Fibroblast of villous mesenchyme (primary cell): ENCODE measurements around the gene MGA. TPM values are rescaled to one million over a fixed set of nuclear protein-coding genes. Genes with fewer than 3 reads are reported as not detected.

Source experiments
- DNase-seq: peaks from one replicate; pipeline ENCODE4 v3.0.0-alpha.2; 2010; ENCODE audit warnings: low read depth
- H3K4me3 ChIP-seq: 2 replicates; pipeline ENCODE4 v1.5.1; 2011; ENCODE audit warnings: low read depth, mild to moderate bottlenecking, low read length
- total RNA-seq: library from RNA; depleted of rRNA; stranded (reverse); fragments of >200 nt; gene quantifications from 2 replicates; pipeline ENCODE4 v1.2.3, GENCODE V29; 2012
- TF ChIP-seq, protein P1 (sequence below): IDR thresholded peaks from 2 replicates; pipeline ENCODE4 v1.5.1; 2012; ENCODE audit warnings: low read depth, mild to moderate bottlenecking, low read length; ENCODE audit not compliant: insufficient read depth

Gene MGA
- total RNA-seq, 1 donor: 41.5 TPM

DNA sequence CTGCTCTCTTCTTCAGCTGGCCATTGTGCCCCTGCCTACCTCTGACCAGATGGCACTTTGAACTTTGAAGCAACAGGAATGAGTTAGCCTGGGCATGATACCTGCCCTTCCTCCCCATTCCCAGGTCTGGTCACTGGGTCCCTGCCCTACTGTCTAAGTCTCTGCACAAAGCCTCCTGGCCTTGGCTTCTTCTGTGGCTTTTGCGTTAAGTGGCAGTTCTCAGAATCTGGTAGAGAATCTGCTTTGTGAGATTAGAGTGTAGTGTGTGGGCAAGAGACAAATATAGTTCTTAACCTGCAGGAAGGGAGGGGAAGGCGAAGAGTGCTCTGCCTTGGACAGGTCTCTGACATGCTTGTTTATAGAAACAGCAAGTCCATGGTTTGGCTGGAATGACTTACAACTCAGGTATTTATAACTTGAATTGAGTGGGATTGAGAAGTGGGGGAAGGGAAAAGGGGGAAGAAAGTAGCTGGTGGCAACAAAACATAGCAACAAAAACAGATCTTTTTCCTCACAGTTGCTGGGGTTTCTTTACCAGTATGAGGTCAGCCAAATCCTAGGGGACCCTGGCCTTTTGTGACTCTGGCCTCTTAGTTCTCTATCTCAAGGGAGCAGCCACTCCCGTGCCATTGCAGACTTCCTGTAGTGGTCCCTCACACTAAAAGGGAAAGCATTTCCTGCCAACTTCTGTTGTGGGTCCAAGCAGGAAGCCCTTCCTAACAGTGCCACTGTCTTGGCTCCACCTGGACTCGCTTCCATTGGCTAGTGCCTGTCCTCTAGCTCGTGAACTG lies 130.7 kb downstream of the MGA start:
- H3K4me3 ChIP-seq: no peak overlapping the region
- TF ChIP-seq, protein P1, sequence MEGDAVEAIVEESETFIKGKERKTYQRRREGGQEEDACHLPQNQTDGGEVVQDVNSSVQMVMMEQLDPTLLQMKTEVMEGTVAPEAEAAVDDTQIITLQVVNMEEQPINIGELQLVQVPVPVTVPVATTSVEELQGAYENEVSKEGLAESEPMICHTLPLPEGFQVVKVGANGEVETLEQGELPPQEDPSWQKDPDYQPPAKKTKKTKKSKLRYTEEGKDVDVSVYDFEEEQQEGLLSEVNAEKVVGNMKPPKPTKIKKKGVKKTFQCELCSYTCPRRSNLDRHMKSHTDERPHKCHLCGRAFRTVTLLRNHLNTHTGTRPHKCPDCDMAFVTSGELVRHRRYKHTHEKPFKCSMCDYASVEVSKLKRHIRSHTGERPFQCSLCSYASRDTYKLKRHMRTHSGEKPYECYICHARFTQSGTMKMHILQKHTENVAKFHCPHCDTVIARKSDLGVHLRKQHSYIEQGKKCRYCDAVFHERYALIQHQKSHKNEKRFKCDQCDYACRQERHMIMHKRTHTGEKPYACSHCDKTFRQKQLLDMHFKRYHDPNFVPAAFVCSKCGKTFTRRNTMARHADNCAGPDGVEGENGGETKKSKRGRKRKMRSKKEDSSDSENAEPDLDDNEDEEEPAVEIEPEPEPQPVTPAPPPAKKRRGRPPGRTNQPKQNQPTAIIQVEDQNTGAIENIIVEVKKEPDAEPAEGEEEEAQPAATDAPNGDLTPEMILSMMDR: no peak
- DNase-seq: peak; percentile 70

- H3K4me3 ChIP-seq: no peak overlapping the region
- DNase-seq: no peak
- TF ChIP-seq, protein P1: no peak
These were observed 131.3 kb downstream of the MGA start for GRCh38 chr15:41791547-41791937.

DNA sequence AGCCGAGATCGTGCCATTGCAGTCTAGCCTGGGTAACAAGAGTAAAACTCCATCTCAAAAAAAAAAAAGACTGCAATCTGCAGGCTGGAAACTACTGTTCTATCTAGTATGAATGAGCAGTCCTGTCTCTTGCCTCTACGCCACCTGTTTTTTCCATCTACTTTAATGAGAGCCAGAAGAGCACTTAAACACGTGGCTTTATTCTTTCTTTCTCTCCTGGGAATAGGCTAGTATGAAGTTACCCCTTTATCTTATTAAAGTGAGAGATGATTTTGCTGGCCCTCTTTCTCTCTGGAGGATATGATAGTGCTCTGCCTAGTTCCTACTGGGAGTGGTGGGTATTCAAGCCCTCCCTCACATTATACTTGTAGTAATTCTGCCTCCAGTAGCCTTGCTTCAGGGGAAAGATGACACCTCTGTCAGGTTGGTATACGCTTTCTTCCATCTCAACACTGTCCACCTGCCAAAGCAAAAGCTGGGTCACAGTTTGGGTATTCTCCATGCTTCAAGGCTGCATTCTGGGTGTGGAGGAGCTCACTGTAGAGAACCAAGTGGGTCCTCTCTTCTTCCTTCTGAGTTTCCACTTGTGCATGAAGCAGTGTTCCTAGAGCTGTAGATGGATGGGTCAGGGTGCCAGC lies 131.9 kb downstream of the MGA start:
- TF ChIP-seq, protein P1: no peak
- no peak overlapping the region for H3K4me3 ChIP-seq
- no peak for DNase-seq

DNA sequence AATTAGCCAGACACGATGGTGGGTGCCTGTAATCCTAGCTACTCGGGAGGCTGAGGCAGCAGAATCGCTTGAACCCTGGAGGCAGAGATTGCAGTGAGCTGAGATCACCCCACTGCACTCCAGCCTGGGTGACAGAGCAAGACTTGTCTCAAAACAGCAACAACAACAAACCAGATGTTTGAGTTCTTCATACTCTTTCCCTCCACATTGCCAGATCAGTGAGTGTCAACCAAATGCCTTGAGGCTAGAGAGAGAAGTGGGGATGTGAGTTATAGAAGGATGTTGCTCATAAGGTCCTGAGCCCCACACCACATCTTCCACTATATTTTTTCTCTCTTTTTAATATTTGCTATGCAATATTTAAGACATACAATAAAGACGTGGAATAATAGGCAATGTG lies 133.9 kb downstream of the MGA start:
- DNase-seq: peak; percentile 57
- TF ChIP-seq, protein P1: no peak
- H3K4me3 ChIP-seq: no peak overlapping the region

DNA sequence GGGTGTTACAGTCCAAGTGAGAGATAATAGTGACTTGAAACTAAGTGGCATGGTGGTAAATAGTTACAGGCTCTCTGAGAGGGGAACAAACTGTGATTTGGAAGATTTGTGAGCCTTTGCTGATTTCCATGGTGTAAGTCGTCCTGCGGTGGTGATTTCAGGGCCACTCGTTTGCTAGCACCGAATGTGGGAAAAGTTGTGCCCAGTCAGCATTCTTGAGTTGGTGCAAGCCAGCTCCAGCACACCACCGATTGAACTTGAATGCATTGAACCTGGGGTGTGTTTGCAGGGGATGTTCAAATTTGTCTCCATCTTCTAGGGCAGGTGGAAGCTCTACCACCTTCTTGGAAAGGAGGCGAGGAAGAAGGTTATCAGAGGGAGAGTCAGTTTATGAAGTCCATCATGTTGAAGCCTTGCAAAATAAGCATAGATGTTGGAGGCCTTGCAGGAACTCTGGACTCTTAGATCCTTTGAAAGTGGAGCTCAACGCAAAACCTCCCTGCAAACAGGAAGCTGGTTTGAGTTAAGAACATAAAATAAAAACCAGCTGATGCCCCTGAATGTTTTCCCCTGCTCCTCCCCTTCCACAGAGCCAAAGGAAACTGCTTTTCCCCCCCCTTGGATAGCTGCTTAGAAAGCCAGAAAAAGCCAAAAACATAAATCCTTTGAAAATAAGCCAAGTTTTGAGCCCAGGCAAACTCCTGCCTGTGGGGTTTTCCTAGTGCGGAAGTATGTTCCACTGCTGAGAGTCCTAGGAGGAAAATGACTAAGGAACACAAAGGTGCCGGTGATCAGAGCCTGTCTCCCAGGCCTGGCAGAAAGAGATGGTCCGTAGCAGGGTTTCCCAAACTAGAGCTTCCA lies 136.0 kb downstream of the MGA start:
- peak; percentile 89 for DNase-seq
- TF ChIP-seq, protein P1: no peak
- peak overlapping the region; percentile 12 for H3K4me3 ChIP-seq

DNA sequence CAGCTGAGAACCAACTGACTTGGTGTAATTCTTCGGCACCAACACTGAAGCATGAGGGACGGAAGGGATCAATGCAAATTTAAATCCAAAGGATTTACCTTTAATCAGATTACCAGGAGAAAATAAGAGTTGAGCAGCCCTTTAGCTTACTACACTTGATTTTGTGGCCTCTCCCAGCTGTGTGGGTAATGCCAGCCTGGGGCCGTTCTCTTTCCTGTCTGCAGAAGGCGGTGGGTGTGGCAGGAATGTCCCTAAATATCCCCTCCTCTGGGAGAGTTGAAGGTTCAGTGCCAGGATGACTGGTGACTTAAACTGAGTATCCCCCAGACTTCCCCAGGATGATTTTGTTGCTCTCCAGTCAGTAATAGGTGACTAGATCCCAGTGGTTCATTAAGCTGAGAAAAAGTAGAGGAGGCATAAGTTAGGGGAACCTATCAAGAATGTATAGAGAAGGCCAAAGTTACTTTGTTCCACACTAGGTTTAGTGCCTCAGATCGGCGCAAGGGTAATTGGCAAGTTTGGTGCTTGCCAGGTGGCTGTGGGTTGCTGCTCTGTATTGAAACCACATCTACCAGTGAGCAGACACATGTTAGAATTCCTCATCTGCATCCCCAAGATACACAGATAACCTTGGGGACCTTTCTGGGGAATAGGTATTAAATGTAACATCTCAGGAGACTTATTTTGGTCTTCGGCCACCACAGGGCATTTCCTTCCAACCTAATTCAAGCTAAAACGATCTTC lies 137.2 kb downstream of the MGA start:
- no peak overlapping the region for H3K4me3 ChIP-seq
- no peak for DNase-seq
- TF ChIP-seq, protein P1: no peak
